SK-N-SH treated with all-trans-retinoic acid at 6 μM for 48 hours (cell line): ENCODE measurements around the gene SNAPC5.
"Not testable (repeated sequence)": the region's sequence is repeated elsewhere in the genome, so short reads cannot be mapped to it uniquely, and the experiment has no call there.

Experiments
- ATAC-seq: fragments of 200-7000 bp; cut with Tn5 transposase; 3 replicates; pipeline ENCODE4 v1.9.1; 2020; ENCODE audit warnings: mild to moderate bottlenecking, moderate library complexity
- ARNTL ChIP-seq: fragments of 450-650 bp; formaldehyde crosslinking; IDR thresholded peaks from 2 replicates; pipeline ENCODE4 v1.5.0; 2020; ENCODE audit warnings: low read depth, mild to moderate bottlenecking, moderate library complexity, borderline replicate concordance
- BACH2 ChIP-seq: fragments of 250-450 bp; sonication (Bioruptor Pico); IDR thresholded peaks from 2 replicates; pipeline ENCODE4 v1.9.0; 2021; ENCODE audit warnings: mild to moderate bottlenecking, borderline replicate concordance
- CSDC2 ChIP-seq: fragments of 250-450 bp; sonication (Bioruptor Pico); IDR thresholded peaks from 2 replicates; pipeline ENCODE4 v1.5.0; 2020; ENCODE audit warnings: mild to moderate bottlenecking, moderate library complexity
- ESRRG ChIP-seq: fragments of 250-450 bp; sonication (Bioruptor Pico); IDR thresholded peaks from 2 replicates; pipeline ENCODE4 v1.6.1; 2021; ENCODE audit warnings: mild to moderate bottlenecking
- GLIS3 ChIP-seq: fragments of 250-450 bp; sonication (Bioruptor Pico); IDR thresholded peaks from 2 replicates; pipeline ENCODE4 v1.5.0; 2020; ENCODE audit warnings: mild to moderate bottlenecking, moderate library complexity
- ISL1 ChIP-seq: fragments of 250-450 bp; sonication (Bioruptor Pico); IDR thresholded peaks from 2 replicates; pipeline ENCODE4 v2.1.2; 2022; ENCODE audit warnings: mild to moderate bottlenecking, moderate library complexity
- OSR1 ChIP-seq: fragments of 250-450 bp; sonication (Bioruptor Pico); IDR thresholded peaks from 2 replicates; pipeline ENCODE4 v1.8.0; 2022; ENCODE audit warnings: moderate library complexity, mild to moderate bottlenecking, inconsistent platforms
- POU6F1 ChIP-seq: fragments of 250-450 bp; sonication (Bioruptor Pico); IDR thresholded peaks from 2 replicates; pipeline ENCODE4 v1.8.0; 2021; ENCODE audit warnings: low read depth, mild to moderate bottlenecking, moderate library complexity, borderline replicate concordance
- PPARA ChIP-seq: fragments of 250-450 bp; sonication (Bioruptor Pico); IDR thresholded peaks from 2 replicates; pipeline ENCODE4 v1.5.0; 2020; ENCODE audit warnings: mild to moderate bottlenecking, borderline replicate concordance
- RARB ChIP-seq: fragments of 250-450 bp; sonication (Bioruptor Pico); IDR thresholded peaks from 2 replicates; pipeline ENCODE4 v1.8.0; 2021; ENCODE audit warnings: mild to moderate bottlenecking, moderate library complexity
- SNAI2 ChIP-seq: fragments of 250-450 bp; sonication (Bioruptor Pico); IDR thresholded peaks from 2 replicates; pipeline ENCODE4 v1.5.0; 2020; ENCODE audit warnings: mild to moderate bottlenecking, moderate library complexity
- TCF4 ChIP-seq: fragments of 250-450 bp; sonication (Bioruptor Pico); IDR thresholded peaks from 2 replicates; pipeline ENCODE4 v1.8.0; 2021; ENCODE audit warnings: mild to moderate bottlenecking, moderate library complexity, borderline replicate concordance
- TOX ChIP-seq: fragments of 250-450 bp; sonication (Bioruptor Pico); IDR thresholded peaks from 2 replicates; pipeline ENCODE4 v1.8.0; 2021; ENCODE audit warnings: mild to moderate bottlenecking, moderate library complexity, borderline replicate concordance
- ZC3H10 ChIP-seq: fragments of 250-450 bp; sonication (Bioruptor Pico); IDR thresholded peaks from 2 replicates; pipeline ENCODE4 v1.5.1; 2021; ENCODE audit warnings: mild to moderate bottlenecking, moderate library complexity
- ZFP3 ChIP-seq: fragments of 250-450 bp; sonication (Bioruptor Pico); IDR thresholded peaks from 2 replicates; pipeline ENCODE4 v1.5.0; 2020; ENCODE audit warnings: mild to moderate bottlenecking, moderate library complexity
- ZFP30 ChIP-seq: fragments of 450-650 bp; formaldehyde crosslinking; IDR thresholded peaks from 2 replicates; pipeline ENCODE4 v1.5.0; 2022; ENCODE audit warnings: mild to moderate bottlenecking, moderate library complexity
- ZNF565 ChIP-seq: fragments of 450-650 bp; formaldehyde crosslinking; conservative IDR thresholded peaks from 2 replicates; pipeline ENCODE4 v1.5.0; 2020; ENCODE audit warnings: low read depth, mild to moderate bottlenecking, moderate library complexity
- ZNF70 ChIP-seq: fragments of 450-650 bp; formaldehyde crosslinking; IDR thresholded peaks from 2 replicates; pipeline ENCODE4 v1.5.0; 2020; ENCODE audit warnings: mild to moderate bottlenecking, moderate library complexity
- ZNF8 ChIP-seq: fragments of 450-650 bp; formaldehyde crosslinking; IDR thresholded peaks from 2 replicates; pipeline ENCODE4 v1.5.0; 2020; ENCODE audit warnings: mild to moderate bottlenecking, moderate library complexity
- TF ChIP-seq, protein P1 (sequence below): fragments of 250-450 bp; sonication (Bioruptor Pico); IDR thresholded peaks from 2 replicates; pipeline ENCODE4 v1.5.1; 2021; ENCODE audit warnings: mild to moderate bottlenecking, moderate library complexity
- TF ChIP-seq, protein P2 (sequence below): fragments of 250-450 bp; sonication (Bioruptor Pico); IDR thresholded peaks from 2 replicates; pipeline ENCODE4 v1.5.1; 2020; ENCODE audit warnings: low read depth, mild to moderate bottlenecking, moderate library complexity
- TF ChIP-seq, protein P3 (sequence below): fragments of 250-450 bp; sonication (Bioruptor Pico); IDR thresholded peaks from 2 replicates; pipeline ENCODE4 v1.8.0; 2020; ENCODE audit warnings: mild to moderate bottlenecking, moderate library complexity, borderline replicate concordance

SNAPC5 gene

DNA sequence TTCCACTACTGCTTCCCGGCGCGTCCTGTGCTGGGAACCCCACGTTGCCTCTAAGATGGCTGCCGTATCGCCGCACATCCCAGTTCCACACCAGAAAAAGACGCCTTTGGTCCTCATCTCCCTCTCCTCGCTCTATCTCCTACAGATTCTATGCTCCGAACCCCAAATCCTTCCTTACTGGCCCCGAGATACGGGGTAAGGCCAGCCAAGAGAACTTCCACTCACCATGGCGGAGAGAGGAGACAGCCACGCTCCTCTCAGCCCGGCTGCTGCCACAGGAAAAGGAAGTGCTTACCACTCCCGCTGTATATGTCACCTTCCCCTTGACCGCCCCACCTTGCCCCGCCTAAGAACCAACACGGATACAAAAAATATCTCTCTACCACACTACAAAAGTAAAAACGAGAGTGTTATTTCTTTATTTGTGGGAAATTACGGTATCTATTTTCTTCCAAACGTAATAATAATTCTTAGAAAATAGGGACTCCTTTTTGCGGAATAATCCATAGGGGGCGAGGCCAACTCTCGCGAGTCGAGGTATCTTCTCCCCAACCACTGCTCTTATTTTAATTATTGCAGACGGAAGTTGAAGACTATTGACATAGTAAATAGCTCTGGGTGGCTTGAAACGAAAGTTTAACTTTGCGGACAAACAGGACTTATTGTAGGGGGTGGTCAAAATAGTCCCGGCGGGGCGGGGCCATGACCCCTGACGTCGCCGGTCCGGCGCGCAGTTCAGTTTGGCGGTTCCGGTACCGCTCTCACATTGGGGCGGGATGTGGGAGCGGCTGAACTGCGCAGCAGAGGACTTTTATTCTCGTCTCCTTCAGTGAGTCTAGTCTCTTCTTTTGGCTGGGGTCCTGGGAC is 7.2 kb upstream of the SNAPC5 start, which contains the start of the genes RPL4 and ZWILCH:
TSS of gene RPL4 (minus strand) at position 293 of the 867 bp plus-strand sequence. CDS start at position 228, 65 bp downstream.
TSS of gene ZWILCH (plus strand) at position 764 of the 867 bp plus-strand sequence. CDS start at position 777, 13 bp downstream.
- TF ChIP-seq PPARA (CRISPR knock-in tag): no peak
- TF ChIP-seq ARNTL: no peak
- no peak for TF ChIP-seq ZNF565 (CRISPR knock-in tag)
- no peak for TF ChIP-seq GLIS3
- TF ChIP-seq OSR1: no peak
- peak; percentile 50; the same call in 1 of the 2 replicates for TF ChIP-seq TOX (CRISPR knock-in tag)
- no peak for TF ChIP-seq ZFP30 (CRISPR knock-in tag)
- TF ChIP-seq ZNF70 (CRISPR knock-in tag): peak; percentile 26; the same call in 1 of the 2 replicates
- peak; percentile 55; the same call in 1 of the 2 replicates for TF ChIP-seq POU6F1 (CRISPR knock-in tag)
- no peak for TF ChIP-seq ISL1 (CRISPR knock-in tag)
- no peak for TF ChIP-seq SNAI2
- TF ChIP-seq ZNF8 (CRISPR knock-in tag): no peak
- TF ChIP-seq ESRRG (CRISPR knock-in tag): no peak
- TF ChIP-seq BACH2 (CRISPR knock-in tag): no peak
- TF ChIP-seq TCF4 (CRISPR knock-in tag): no peak
- TF ChIP-seq ZC3H10 (CRISPR knock-in tag): no peak
- TF ChIP-seq, protein P1, sequence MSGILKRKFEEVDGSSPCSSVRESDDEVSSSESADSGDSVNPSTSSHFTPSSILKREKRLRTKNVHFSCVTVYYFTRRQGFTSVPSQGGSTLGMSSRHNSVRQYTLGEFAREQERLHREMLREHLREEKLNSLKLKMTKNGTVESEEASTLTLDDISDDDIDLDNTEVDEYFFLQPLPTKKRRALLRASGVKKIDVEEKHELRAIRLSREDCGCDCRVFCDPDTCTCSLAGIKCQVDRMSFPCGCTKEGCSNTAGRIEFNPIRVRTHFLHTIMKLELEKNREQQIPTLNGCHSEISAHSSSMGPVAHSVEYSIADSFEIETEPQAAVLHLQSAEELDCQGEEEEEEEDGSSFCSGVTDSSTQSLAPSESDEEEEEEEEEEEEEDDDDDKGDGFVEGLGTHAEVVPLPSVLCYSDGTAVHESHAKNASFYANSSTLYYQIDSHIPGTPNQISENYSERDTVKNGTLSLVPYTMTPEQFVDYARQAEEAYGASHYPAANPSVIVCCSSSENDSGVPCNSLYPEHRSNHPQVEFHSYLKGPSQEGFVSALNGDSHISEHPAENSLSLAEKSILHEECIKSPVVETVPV (CRISPR knock-in tag): 0 out of 2 replicates have a peak, but pooled peaks have one; percentile 32
- TF ChIP-seq CSDC2: no peak
- peak; percentile 90 for ATAC-seq

- TF ChIP-seq ZC3H10 (CRISPR knock-in tag) (no peak), ZFP3 (CRISPR knock-in tag) (no peak), RARB (CRISPR knock-in tag) (no peak), BACH2 (CRISPR knock-in tag) (no peak)
- TF ChIP-seq, protein P1 (CRISPR knock-in tag): 0 out of 2 replicates have a peak, but pooled peaks have one; percentile 25
- ATAC-seq: no peak; the same call in 2 of the 3 replicates
Measured at GRCh38 chr15:66503780-66504562, 6.4 kb upstream of the SNAPC5 start.

GRCh38 chr15:66503041-66503648 is 5.6 kb upstream of the SNAPC5 start:
- ATAC-seq: not testable (repeated sequence)

DNA sequence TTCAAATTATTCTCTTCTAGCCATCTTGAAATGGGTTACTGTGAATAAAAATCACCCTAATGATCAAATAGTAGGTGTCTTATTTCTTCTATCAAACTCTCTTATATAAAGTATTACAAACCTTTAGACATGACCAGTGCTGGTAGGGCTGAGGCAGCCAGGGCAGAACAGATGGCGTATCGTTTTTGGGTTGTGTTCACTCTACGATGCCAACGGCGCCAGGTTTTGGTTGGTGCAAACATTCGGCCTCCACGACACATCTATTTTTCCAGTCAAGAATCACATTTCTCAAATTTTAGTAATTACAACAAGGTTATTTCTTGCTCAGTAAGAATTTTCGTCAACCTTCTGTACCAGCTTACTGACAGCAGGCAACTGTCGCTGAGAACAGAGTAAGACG is 4.9 kb upstream of the SNAPC5 start:
- TF ChIP-seq ISL1 (CRISPR knock-in tag) (no peak), GLIS3 (no peak), RARB (CRISPR knock-in tag) (no peak), SNAI2 (no peak), TOX (CRISPR knock-in tag) (no peak), ZNF70 (CRISPR knock-in tag) (no peak), ARNTL (no peak), BACH2 (CRISPR knock-in tag) (no peak), OSR1 (no peak), ZFP30 (CRISPR knock-in tag) (no peak)
- TF ChIP-seq, protein P2, sequence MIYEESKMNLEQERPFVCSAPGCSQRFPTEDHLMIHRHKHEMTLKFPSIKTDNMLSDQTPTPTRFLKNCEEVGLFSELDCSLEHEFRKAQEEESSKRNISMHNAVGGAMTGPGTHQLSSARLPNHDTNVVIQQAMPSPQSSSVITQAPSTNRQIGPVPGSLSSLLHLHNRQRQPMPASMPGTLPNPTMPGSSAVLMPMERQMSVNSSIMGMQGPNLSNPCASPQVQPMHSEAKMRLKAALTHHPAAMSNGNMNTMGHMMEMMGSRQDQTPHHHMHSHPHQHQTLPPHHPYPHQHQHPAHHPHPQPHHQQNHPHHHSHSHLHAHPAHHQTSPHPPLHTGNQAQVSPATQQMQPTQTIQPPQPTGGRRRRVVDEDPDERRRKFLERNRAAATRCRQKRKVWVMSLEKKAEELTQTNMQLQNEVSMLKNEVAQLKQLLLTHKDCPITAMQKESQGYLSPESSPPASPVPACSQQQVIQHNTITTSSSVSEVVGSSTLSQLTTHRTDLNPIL (CRISPR knock-in tag): no peak
- TF ChIP-seq, protein P1 (CRISPR knock-in tag): no peak
- TF ChIP-seq, protein P3, sequence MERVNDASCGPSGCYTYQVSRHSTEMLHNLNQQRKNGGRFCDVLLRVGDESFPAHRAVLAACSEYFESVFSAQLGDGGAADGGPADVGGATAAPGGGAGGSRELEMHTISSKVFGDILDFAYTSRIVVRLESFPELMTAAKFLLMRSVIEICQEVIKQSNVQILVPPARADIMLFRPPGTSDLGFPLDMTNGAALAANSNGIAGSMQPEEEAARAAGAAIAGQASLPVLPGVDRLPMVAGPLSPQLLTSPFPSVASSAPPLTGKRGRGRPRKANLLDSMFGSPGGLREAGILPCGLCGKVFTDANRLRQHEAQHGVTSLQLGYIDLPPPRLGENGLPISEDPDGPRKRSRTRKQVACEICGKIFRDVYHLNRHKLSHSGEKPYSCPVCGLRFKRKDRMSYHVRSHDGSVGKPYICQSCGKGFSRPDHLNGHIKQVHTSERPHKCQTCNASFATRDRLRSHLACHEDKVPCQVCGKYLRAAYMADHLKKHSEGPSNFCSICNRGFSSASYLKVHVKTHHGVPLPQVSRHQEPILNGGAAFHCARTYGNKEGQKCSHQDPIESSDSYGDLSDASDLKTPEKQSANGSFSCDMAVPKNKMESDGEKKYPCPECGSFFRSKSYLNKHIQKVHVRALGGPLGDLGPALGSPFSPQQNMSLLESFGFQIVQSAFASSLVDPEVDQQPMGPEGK: no peak
- TF ChIP-seq, all 23 proteins: peak for 0
- no peak for ATAC-seq

DNA sequence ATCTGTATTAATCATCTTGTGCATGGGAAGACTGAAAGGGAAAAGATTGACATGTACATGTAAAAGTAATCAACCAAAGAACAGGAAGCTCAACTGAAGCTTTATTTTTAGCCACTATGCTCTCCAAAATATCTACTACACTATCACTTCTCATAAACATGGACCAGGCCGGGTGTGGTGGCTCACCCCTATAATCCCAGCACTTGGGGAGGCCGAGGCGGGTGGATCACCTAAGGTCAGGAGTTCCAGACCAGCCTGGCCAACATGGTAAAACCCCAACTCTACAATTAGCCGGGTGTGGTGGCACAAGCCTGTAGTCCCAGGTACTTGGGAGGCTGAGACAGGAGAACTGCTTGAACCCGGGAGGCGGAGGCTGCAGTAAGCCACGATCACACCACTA is 2.8 kb upstream of the SNAPC5 start:
- ATAC-seq: not testable (repeated sequence)
